IPS-NIHi11 (cell line): ENCODE results near the gene NDN.
"Not testable (repeated sequence)": the region's sequence is repeated elsewhere in the genome, so short reads cannot be mapped to it uniquely, and the experiment has no call there.

Experiments
- DNase-seq: peaks from one replicate; pipeline ENCODE4 v3.0.0; 2012; ENCODE audit warnings: mixed read lengths, low spot score

Gene NDN

GRCh38 chr15:23687143-23687470 lies at the start of gene NDN:
TSS of gene NDN (minus strand) at chr15:23687305. CDS start at chr15:23687217, 88 bp downstream.
- DNase-seq: peak; percentile 87

GRCh38 chr15:23736033-23736673 lies 49.0 kb upstream of the NDN start:
- no peak for DNase-seq

- no peak for DNase-seq
These were observed 47.8 kb upstream of the NDN start for GRCh38 chr15:23734862-23735261.

DNA sequence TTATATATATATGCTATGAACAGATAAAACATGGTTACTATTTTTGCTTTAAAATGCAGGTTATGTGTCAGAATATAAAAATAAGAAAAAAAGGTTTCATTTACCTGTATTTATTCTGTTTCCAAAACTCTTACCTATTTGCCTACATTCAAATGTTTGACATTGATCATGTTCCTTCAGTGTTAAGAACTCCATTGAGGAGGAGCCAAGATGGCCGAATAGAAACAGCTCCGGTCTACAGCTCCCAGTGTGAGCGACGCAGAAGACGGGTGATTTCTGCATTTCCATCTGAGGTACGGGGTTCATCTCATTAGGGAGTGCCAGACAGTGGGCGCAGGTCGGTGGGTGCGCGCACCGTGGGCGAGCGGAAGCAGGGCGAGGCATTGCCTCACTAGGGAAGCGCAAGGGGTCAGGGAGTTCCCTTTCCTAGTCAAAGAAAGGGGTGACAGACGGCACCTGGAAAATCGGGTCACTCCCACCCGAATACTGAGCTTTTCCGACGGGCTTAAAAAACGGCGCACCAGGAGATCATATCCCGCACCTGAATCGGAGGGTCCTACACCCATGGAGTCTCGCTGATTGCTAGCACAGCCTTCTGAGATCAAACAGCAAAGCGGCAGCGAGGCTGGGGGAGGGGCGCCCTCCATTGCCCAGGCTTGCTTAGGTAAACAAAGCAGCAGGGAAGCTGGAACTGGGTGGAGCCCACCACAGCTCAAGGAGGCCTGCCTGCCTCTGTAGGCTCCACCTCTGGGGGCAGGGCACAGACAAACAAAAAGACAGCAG lies 27.0 kb upstream of the NDN start:
- DNase-seq: not testable (repeated sequence)

- DNase-seq: no peak
These were observed 21.2 kb upstream of the NDN start for GRCh38 chr15:23708332-23708731.

DNA sequence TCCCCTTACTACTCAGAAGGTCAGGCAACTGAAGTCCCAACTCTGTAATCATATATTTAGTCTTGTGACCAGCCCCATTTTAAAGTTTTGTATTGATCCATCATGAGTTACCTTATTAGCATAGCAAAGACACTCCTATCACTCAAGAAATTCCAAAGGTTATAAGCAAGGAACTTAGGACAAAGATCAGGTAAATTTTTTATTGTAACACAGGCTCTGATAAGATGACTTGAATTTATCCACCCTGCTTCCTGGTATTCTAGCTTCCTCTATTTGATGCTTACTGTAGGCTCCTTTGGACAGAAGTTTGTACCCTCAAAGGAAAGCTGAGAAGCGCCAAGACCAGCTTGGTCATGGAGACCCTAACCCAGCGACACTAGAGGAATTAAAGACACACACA lies 8.2 kb upstream of the NDN start:
- DNase-seq: no peak

- no peak for DNase-seq
These were observed 7.5 kb upstream of the NDN start for GRCh38 chr15:23694592-23694991.

GRCh38 chr15:23690450-23690852 lies 3.3 kb upstream of the NDN start:
- DNase-seq: peak; percentile 61

GRCh38 chr15:23690015-23690414 lies 2.9 kb upstream of the NDN start:
- DNase-seq: no peak

GRCh38 chr15:23686466-23687142 lies 501 bp downstream of the NDN start:
- peak; percentile 19 for DNase-seq

DNA sequence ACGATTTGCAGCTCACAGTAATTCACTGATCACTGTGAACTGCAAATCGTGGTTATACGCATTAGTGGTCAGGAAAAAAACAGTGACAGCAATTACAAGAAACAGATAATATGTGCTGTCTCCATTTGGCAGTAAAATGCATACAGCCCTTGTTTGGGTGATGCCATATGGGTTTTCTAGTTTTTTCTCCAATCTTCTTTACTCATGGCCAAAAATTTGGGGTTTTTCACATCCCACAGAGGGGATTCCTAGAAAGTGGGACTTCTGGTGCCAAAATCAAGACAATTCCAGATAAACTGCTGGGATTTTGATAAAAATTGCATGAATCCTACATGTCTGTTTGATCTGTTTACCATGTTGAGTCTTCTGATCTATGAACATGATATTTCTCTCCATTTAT lies 15.6 kb downstream of the NDN start:
- no peak for DNase-seq

- DNase-seq: no peak
These were observed 16.1 kb downstream of the NDN start for GRCh38 chr15:23670970-23671369.

DNA sequence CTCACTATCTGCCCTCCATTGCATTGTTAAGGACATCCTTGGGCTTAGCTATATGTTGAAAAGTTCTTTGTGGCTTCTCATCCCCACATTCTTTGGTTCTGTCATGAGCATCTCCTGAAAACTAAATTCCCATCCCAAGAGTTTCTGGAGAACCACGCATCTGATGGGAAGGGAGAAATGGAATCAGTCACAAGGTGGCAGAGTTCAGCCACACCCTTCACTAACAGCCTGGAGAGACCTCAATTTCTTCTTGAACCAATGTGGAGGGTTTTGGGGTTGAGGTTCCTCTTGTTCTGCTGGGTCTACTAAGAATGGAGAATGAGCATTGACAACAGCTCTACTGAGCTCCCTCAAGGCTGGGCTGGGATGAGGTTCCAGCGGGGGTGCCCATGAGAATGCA lies 23.9 kb downstream of the NDN start:
- no peak for DNase-seq

DNA sequence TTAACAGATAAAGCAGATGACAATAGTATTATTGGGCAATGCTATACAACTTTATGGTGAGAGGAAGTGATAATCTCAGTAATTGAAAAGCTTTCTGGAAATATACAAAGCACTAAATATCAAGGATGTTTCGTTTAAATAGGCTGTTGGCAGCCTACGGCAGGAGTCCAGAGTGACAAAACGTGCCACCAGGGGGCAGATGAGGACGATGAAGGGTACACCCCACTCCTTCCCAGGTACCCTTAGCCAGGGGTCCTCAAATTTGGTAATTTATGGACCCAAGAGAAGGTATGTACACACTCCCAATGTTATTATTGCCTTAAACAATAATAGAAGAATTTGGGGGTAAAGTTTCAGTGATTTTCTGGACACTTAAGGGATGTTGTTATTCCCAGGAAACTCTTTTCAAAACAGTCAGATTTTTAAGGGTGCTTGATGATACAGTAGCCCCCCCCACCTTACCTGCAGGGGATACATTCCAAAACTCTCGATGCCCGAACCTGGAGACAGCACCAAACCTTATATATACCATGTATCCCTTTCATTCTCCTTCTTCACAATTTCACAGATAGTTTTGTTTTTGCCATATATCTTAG lies 38.1 kb downstream of the NDN start:
- peak; percentile 39 for DNase-seq

DNA sequence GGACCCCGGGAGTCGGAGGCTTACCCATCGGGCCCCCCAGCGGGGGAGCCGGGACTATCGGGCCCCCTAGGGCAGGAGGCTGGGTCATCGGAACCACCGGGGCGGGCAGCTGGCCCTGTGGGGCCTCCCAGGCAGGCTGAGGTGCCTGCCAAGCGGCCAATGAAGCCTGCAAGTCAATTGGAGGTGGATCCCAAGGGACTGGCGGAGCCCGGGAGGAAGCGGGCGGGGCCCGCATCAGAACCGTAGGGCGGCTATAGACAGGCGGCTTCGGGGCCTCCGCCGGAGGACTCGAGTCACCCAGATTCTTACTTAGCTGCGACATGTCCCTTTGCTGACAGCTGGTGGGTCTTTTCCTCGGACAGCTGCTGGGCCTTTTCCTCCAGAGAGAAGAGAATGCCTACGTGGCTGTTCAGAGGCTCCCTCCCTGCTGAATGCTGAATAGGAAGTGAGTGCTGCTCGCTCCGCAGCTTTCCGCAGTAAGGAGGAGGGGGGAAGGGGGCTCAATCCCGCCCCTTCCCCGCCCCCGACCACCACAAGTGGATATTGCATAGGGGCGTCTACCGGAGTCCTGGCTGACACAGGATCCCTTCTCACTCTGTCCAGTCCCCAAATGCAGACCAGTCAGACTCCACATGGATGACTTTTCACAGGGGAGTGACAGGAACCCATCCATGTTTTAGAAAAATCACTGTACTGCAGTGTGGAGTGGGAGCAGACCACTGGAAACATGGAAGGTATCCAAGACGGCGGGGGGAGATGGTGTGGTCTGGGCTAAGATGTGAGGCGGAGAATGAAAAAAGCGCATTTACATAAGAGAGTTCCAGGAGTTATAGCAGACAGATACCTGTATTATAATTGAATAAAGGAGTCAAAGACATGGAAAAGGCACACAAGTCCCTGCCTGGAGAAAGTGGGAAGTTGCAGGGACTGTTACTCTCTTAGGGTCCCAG lies 39.4 kb downstream of the NDN start, which contains the start of gene MAGEL2:
MAGEL2 (minus strand) TSS at position 447 of the 950 bp plus-strand sequence; CDS start at position 322, 125 bp downstream.
- peak; percentile 68 for DNase-seq

DNA sequence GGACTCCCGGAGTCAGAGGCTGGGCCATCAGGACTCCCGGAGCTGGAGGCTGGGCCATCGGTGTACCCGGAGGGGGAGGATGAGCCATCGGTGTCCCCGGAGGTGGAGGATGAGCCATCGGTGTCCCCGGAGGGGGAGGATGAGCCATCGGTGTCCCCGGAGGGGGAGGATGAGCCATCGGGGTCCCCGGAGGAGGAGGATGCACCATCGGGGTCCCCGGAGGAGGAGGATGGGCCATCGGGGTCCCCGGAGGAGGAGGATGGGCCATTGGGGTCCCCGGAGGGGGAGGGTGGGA lies 40.2 kb downstream of the NDN start:
- DNase-seq: no peak

DNA sequence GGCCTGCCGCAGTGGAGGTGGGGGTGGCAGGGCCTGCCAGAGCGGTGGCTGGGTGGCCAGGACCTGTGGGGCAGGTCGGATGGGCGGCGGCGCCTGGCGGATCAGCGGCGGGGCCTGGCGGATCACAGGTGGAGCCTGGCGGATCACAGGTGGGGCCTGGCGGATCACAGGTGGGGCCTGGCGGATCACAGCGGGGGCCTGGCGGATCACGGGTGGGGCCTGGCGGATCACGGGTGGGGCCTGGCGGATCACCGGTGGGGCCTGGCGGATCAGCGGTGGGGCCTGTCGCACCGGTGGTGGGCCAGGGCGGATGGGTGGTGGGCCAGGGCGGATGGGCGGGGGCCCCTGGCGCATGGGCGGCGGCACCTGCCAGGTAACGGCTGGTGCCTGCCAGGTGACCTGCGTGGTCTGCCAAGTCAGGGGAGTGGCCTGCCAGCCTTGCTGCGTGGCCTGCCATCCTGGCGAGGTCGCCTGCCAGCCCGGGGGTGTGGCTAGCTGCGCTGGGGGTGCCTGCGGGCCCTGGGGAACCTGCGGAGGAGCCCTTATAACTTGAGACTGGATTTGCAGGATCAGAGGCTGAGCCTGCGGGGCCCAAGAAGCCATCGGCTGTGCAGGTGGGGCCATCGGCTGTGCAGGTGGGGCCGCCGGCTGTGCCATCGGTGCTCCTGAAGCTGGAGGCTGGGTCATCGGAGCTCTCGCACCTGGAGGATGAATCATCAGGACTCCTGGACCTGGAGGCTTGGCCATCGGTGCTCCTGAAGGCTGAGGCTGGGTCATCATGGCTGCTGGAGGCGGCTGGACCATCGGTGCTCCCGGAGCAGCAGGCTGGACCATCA lies 40.7 kb downstream of the NDN start:
- no peak for DNase-seq

DNA sequence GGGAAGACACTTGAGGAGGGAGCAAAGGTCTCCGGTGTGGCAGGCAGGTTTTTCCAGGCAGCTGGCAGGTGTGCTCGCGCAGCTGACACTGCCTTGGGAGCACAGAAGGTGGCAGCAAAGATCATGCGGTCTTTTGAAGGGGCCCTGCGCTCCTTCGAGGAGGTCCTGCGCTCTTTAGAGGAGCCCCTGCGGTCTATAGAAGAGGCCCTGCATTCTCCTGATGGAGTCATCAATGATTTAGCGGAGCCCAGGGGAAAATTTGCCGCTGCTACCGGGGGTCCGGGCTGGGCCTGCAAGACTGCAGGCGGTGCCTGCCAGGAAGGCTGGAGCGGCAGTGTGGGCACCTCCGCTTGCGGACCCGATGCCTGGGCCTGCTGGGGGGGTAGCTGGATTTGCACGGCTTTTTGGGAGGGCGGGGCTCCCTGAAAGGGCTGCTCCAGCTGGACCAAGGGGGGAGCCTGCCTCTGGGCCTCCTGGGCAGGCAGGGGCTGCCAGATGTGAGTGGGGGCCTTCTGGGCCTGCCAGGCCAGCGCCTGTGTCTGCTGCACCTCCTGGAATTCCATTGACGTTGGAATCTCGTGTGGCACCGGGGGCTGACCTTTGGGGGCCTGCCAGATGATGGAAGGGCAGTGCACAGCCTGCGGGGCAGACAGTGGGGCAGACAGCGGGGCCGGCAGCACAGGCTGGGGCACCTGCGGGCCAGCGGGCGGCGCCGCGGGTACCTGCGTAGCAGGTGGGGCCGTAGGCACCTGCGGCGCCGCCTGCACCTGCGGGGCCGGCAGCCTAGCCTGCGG lies 41.5 kb downstream of the NDN start:
- peak; percentile 45 for DNase-seq

GRCh38 chr15:23644829-23645228 lies 42.3 kb downstream of the NDN start:
- DNase-seq: no peak
